GM13977 (cell line): ENCODE results near the gene HOXB7.

Experiments used
- DNase-seq: peaks from one replicate; pipeline ENCODE4 v3.0.0; 2012; ENCODE audit warnings: low spot score
- CTCF ChIP-seq: IDR thresholded peaks from 2 replicates; pipeline ENCODE4 v1.5.1; 2012; ENCODE audit warnings: mild to moderate bottlenecking, control low read depth; ENCODE audit not compliant: insufficient read depth; ENCODE audit errors: extremely low read depth, missing control alignments
- in situ Hi-C: fragments of 300-500 bp; cut with MboI; formaldehyde crosslinking; loops from one replicate; pipeline ENCODE4 v1.12.0; 2022; ENCODE audit warnings: low sequenced_read_pairs, low pct_unique_long_range_greater_than_20kb, mixed read lengths, inconsistent platforms; ENCODE audit not compliant: unreplicated experiment

Gene HOXB7

GRCh38 chr17:48565022-48565554 lies 45.7 kb downstream of the HOXB7 start:
- in situ Hi-C loops = no loop called here
- no peak for DNase-seq

GRCh38 chr17:48564188-48565021 lies 46.4 kb downstream of the HOXB7 start:
- no peak for TF ChIP-seq CTCF
- in situ Hi-C loops = no loop called here
- DNase-seq = no peak

More at GRCh38 chr17:48565022-48565554, 45.7 kb downstream of the HOXB7 start:
- no peak for TF ChIP-seq CTCF

GRCh38 chr17:48563867-48564187 lies 47.0 kb downstream of the HOXB7 start:
- in situ Hi-C loops = no loop called here
- no peak for DNase-seq
- no peak for TF ChIP-seq CTCF

- no peak for TF ChIP-seq CTCF
- no peak for DNase-seq
Measured at GRCh38 chr17:48563385-48563838, 47.4 kb downstream of the HOXB7 start.

GRCh38 chr17:48562934-48563333 lies 47.9 kb downstream of the HOXB7 start:
- DNase-seq = no peak
- TF ChIP-seq CTCF = no peak
- in situ Hi-C loops = no loop called here

More at GRCh38 chr17:48563385-48563838, 47.4 kb downstream of the HOXB7 start:
- in situ Hi-C loops = no loop called here

GRCh38 chr17:48561884-48562810 lies 48.7 kb downstream of the HOXB7 start:
- peak; percentile 18 for TF ChIP-seq CTCF

More at GRCh38 chr17:48561884-48562810, 48.7 kb downstream of the HOXB7 start:
- in situ Hi-C loops = no loop called here
- DNase-seq = no peak
